NT2/D1 (cell line): Measurements from ENCODE around the gene RBM15B.
"Not testable (repeated sequence)": the region's sequence is repeated elsewhere in the genome, so short reads cannot be mapped to it uniquely, and the experiment has no call there.

Source experiments
- DNase-seq: peaks from one replicate; pipeline ENCODE4 v3.0.0-alpha.2; 2011; ENCODE audit warnings: low read depth, low spot score
- H3K27me3 ChIP-seq: 2 replicates; pipeline ENCODE4 v1.6.0; 2011; ENCODE audit warnings: mild to moderate bottlenecking; ENCODE audit not compliant: insufficient read length, insufficient read depth
- H3K36me3 ChIP-seq: 2 replicates; pipeline ENCODE4 v1.6.1; 2011; ENCODE audit warnings: mild to moderate bottlenecking, low read length, mixed read lengths; ENCODE audit not compliant: insufficient read depth, insufficient read length
- H3K4me1 ChIP-seq: 2 replicates; pipeline ENCODE4 v1.5.1; 2011; ENCODE audit not compliant: insufficient read depth, insufficient read length
- H3K4me3 ChIP-seq: 2 replicates; pipeline ENCODE4 v1.5.1; 2011; ENCODE audit warnings: low read depth; ENCODE audit not compliant: insufficient read length
- H3K9ac ChIP-seq: 2 replicates; pipeline ENCODE4 v1.6.0; 2011; ENCODE audit warnings: low read depth; ENCODE audit not compliant: insufficient read length
- H3K9me3 ChIP-seq: 2 replicates; pipeline ENCODE4 v1.5.1; 2011; ENCODE audit warnings: mild to moderate bottlenecking, low read length; ENCODE audit not compliant: insufficient read depth
- SUZ12 ChIP-seq: IDR thresholded peaks from 2 replicates; pipeline ENCODE4 v1.6.1; 2011; ENCODE audit not compliant: insufficient read length, insufficient read depth; ENCODE audit errors: extremely low read depth
- YY1 ChIP-seq: IDR thresholded peaks from 2 replicates; pipeline ENCODE4 v1.6.1; 2011; ENCODE audit not compliant: insufficient read length, insufficient read depth
- ZNF274 ChIP-seq: IDR thresholded peaks from 2 replicates; pipeline ENCODE4 v1.6.1; 2011; ENCODE audit warnings: mild to moderate bottlenecking, low read depth, low read length

The RBM15B gene

DNA sequence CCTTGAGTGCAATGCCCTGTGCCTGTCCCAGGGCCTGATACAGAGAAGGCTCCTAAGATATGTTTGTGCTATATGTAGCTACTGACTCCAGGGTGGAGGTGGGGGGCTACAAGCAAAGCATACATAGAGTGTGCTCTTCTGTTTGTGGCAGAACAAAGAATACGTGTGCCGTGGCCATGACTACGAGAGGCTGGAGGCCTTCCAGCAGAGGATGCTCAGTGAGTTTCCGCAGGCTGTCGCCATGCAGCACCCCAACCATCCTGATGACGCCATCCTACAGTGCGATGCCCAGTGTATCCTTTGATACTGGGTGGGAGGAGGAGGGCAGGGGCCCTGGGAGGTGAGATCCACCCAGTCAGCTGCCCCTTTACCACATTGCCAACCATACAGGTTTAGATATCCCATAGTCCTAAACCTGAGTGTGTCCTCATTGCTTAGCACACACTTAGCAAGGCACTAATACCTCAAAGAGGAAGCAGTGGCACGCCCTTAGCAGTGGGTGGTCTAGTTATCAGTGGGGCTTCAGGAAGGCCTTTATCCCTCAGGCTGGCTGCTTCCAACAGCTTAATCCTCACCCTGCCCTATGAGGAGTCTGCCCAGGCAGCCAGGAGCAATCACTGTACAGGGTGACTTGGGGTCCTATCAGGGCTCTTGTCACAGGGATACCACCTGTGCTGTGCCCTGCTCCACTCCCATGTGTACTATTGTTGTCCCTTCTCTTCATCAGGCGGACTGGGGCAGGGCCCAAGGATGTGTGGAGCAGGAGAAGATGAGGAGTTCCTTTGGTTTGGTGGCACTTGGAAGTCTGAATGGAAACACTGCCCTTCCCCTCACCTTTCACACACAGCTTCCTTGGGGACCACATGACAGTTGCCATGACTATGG is 36.1 kb upstream of the RBM15B start:
- no peaks in the 10 kb centered on the region for H3K36me3 ChIP-seq
- TF ChIP-seq SUZ12 (no peak), ZNF274 (no peak), YY1 (no peak)
- H3K9me3 ChIP-seq: no peaks in the 10 kb centered on the region
- no peak for DNase-seq
- no peak overlapping the region for H3K9ac ChIP-seq
- no peaks in the 10 kb centered on the region for H3K27me3 ChIP-seq
- no peak overlapping the region for H3K4me3 ChIP-seq
- no peaks in the 10 kb centered on the region for H3K4me1 ChIP-seq

DNA sequence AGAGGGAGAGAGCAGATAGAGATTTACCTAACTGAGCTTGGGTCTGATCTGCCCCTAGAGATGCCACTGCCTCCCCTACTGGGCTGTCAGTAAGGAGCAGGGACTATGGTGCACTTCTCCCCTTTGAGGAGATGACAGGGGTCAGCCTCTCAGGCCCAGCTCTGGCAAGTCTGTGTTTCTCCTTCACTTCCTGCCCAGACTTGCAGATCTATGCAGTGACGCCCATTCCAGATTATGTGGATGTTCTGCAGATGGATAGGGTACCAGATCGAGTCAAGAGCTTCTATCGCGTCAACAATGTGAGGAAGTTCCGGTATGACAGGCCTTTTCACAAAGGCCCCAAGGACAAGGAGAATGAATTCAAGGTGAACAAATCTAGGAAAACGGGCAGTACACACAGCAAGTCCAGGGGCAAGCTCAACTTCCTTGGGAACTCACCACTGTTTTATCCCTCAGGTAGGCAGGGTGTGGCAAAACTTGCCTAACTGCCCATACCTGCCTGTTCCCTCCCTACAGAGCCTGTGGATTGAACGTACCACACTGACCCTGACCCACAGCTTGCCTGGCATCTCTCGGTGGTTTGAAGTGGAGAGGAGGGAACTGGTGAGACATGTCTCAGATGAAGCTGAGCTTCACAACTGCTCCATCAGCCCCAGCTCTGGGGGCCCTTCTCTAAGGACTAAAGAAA is 35.0 kb upstream of the RBM15B start:
- DNase-seq: no peak
- Histone ChIP-seq H3K27me3 (no peaks in the 10 kb centered on the region), H3K4me1 (no peaks in the 10 kb centered on the region), H3K9ac (no peak overlapping the region), H3K36me3 (no peaks in the 10 kb centered on the region), H3K4me3 (no peak overlapping the region), H3K9me3 (no peaks in the 10 kb centered on the region)
- TF ChIP-seq ZNF274: no peak
- TF ChIP-seq SUZ12: no peak
- no peak for TF ChIP-seq YY1

DNA sequence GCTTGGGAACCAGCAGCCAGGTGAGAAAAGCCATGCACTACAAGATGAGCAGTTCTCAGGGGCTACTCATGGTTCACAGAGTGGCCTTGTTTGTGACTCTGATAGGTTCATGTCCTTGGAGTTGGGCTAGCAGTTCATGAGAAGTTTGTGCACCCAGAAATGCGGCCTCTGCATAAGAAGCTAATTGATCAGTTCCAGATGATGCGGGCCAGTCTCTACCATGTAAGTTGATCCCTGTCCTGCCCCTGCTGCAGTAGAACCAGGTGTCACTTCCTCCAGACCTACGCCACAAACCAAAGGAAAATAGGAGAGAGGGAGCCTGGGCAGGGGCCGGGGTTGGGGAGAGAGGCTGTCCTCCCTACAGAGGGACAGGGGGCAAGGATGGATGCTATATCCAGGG is 33.2 kb upstream of the RBM15B start:
- DNase-seq: no peak
- H3K4me3 ChIP-seq: no peak overlapping the region
- TF ChIP-seq SUZ12: no peak
- no peak for TF ChIP-seq YY1
- TF ChIP-seq ZNF274: no peak
- H3K9me3 ChIP-seq: no peaks in the 10 kb centered on the region
- H3K9ac ChIP-seq: no peak overlapping the region
- H3K4me1 ChIP-seq: no peaks in the 10 kb centered on the region
- no peaks in the 10 kb centered on the region for H3K27me3 ChIP-seq
- no peaks in the 10 kb centered on the region for H3K36me3 ChIP-seq

GRCh38 chr3:51358981-51359380 is 32.1 kb upstream of the RBM15B start:
- no peak overlapping the region for H3K9ac ChIP-seq
- no peaks in the 10 kb centered on the region for H3K36me3 ChIP-seq
- no peak for DNase-seq
- no peaks in the 10 kb centered on the region for H3K27me3 ChIP-seq
- no peaks in the 10 kb centered on the region for H3K9me3 ChIP-seq
- no peaks in the 10 kb centered on the region for H3K4me1 ChIP-seq
- TF ChIP-seq YY1 (no peak), ZNF274 (no peak), SUZ12 (no peak)
- no peak overlapping the region for H3K4me3 ChIP-seq

DNA sequence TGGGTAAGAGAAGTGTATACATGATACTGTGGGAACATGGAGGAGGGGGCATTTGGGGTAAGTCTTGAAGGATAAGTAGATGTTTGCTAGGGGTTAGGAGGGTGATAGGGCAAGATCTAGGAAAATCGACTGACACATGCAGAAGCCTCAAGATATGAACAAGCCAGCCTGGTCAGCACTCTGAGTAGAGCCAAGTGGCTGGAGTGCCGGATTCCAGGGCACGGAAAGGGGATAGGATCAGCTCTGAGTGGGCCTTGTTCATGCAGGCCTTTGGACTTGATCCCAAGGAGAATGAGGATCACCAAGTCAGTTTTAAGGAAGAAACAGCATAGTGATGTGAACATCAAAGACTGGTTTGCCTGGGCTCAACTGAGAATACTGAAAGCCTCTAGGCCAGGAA is 30.3 kb upstream of the RBM15B start:
- Histone ChIP-seq H3K9me3 (no peaks in the 10 kb centered on the region), H3K4me1 (no peaks in the 10 kb centered on the region), H3K27me3 (no peaks in the 10 kb centered on the region), H3K9ac (no peak overlapping the region), H3K36me3 (no peaks in the 10 kb centered on the region), H3K4me3 (no peak overlapping the region)
- no peak for TF ChIP-seq ZNF274
- no peak for TF ChIP-seq SUZ12
- no peak for DNase-seq

DNA sequence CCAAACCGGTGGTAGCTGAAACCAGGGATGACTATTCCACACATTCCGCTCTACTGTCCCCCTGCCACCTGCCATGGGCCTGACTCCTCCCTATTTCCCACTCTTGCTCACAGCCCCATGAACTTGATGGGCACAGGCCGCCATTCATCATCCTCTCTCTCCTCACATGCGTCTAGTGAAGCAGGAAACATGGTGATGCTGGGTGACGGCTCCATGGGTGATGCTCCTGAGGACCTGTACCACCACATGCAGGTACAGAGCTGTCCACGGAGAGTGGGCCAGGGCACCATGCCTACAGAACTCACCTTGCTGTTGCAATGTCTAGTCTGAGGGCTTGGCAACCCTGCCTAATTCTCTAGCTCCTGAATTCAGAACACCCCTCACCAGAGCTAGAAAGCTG is 29.3 kb upstream of the RBM15B start:
- Histone ChIP-seq H3K4me3 (no peak overlapping the region), H3K36me3 (no peaks in the 10 kb centered on the region), H3K9me3 (no peaks in the 10 kb centered on the region), H3K4me1 (no peaks in the 10 kb centered on the region), H3K9ac (no peak overlapping the region), H3K27me3 (no peaks in the 10 kb centered on the region)
- no peak for DNase-seq
- TF ChIP-seq YY1: no peak
- no peak for TF ChIP-seq ZNF274
- TF ChIP-seq SUZ12: no peak

GRCh38 chr3:51362476-51362875 is 28.6 kb upstream of the RBM15B start:
- H3K36me3 ChIP-seq: no peaks in the 10 kb centered on the region
- DNase-seq: no peak
- no peak overlapping the region for H3K9ac ChIP-seq
- TF ChIP-seq YY1 (no peak), SUZ12 (no peak), ZNF274 (no peak)
- no peaks in the 10 kb centered on the region for H3K9me3 ChIP-seq
- no peaks in the 10 kb centered on the region for H3K4me1 ChIP-seq
- H3K27me3 ChIP-seq: no peaks in the 10 kb centered on the region
- no peak overlapping the region for H3K4me3 ChIP-seq

GRCh38 chr3:51368276-51368675 is 22.8 kb upstream of the RBM15B start:
- not testable (repeated sequence) for H3K4me3 ChIP-seq, H3K27me3 ChIP-seq, H3K9ac ChIP-seq, DNase-seq, H3K4me1 ChIP-seq, H3K36me3 ChIP-seq
- H3K9me3 ChIP-seq: peaks cover 17% of the 10 kb centered on the region
